SJCRH30 (cell line): ENCODE results near the gene PLGRKT. TPM values are rescaled to one million over a fixed set of nuclear protein-coding genes. Genes with fewer than 3 reads are reported as not detected.
"Not testable (repeated sequence)": the region's sequence is repeated elsewhere in the genome, so short reads cannot be mapped to it uniquely, and the experiment has no call there.

ENCODE experiments used
- DNase-seq, 2 experiments: peaks; one replicate each; pipeline ENCODE4 v3.0.0-alpha.2; 2015 to 2020
- H3K27ac ChIP-seq: fragments of 250-450 bp; sonication (Bioruptor Pico); 2 replicates; pipeline ENCODE4 v1.5.1; 2020; ENCODE audit warnings: mild to moderate bottlenecking, moderate library complexity
- H3K27me3 ChIP-seq: fragments of 250-450 bp; sonication (Bioruptor Pico); 2 replicates; pipeline ENCODE4 v1.5.1; 2020; ENCODE audit warnings: mild to moderate bottlenecking, moderate library complexity
- H3K36me3 ChIP-seq: fragments of 250-450 bp; sonication (Bioruptor Pico); 2 replicates; pipeline ENCODE4 v1.5.1; 2020; ENCODE audit warnings: mild to moderate bottlenecking, moderate library complexity
- H3K4me1 ChIP-seq: fragments of 250-450 bp; sonication (Bioruptor Pico); 2 replicates; pipeline ENCODE4 v1.5.1; 2020; ENCODE audit warnings: mild to moderate bottlenecking, moderate library complexity
- H3K4me3 ChIP-seq: fragments of 250-450 bp; sonication (Bioruptor Pico); 2 replicates; pipeline ENCODE4 v1.5.1; 2020; ENCODE audit warnings: mild to moderate bottlenecking, moderate library complexity
- H3K9me3 ChIP-seq: fragments of 250-450 bp; sonication (Bioruptor Pico); replicated peaks from 2 replicates; pipeline ENCODE4 v1.5.1; 2020; ENCODE audit warnings: mild to moderate bottlenecking, moderate library complexity
- total RNA-seq: library from RNA; depleted of rRNA; stranded (reverse); fragments of >200 nt; shearing (Covaris generic); gene quantifications from 2 replicates; pipeline ENCODE4 v1.2.3, GENCODE V29; 2014; rRNA removed

The PLGRKT gene
- total RNA-seq, 1 experiment from 2014 or later = 9.8 TPM

GRCh38 chr9:5352637-5353248 lies 85.0 kb downstream of the PLGRKT start:
- Histone ChIP-seq H3K36me3 (no peaks in the 10 kb centered on the region), H3K4me1 (peaks cover 5% of the 10 kb centered on the region), H3K27ac (no peak overlapping the region), H3K4me3 (no peak overlapping the region), H3K27me3 (no peaks in the 10 kb centered on the region), H3K9me3 (no peaks in the 10 kb centered on the region; the same call in 1 of the 2 replicates)
- DNase-seq = no peak

- H3K4me3 ChIP-seq, H3K9me3 ChIP-seq, H3K4me1 ChIP-seq, DNase-seq, H3K36me3 ChIP-seq, H3K27me3 ChIP-seq, H3K27ac ChIP-seq: not testable (repeated sequence)
Observed at GRCh38 chr9:5338992-5339981, 98.4 kb downstream of the PLGRKT start, which contains the start of gene RLN1. Gene RLN1, minus strand, starts transcription at chr9:5339876. Its CDS starts 130 bp downstream, at chr9:5339746.

GRCh38 chr9:5336688-5337087 lies 101.0 kb downstream of the PLGRKT start:
- no peaks in the 10 kb centered on the region for H3K9me3 ChIP-seq
- no peak overlapping the region for H3K4me3 ChIP-seq
- no peak for DNase-seq
- no peaks in the 10 kb centered on the region for H3K27me3 ChIP-seq
- no peaks in the 10 kb centered on the region for H3K4me1 ChIP-seq
- no peaks in the 10 kb centered on the region for H3K36me3 ChIP-seq
- no peak overlapping the region for H3K27ac ChIP-seq

DNA sequence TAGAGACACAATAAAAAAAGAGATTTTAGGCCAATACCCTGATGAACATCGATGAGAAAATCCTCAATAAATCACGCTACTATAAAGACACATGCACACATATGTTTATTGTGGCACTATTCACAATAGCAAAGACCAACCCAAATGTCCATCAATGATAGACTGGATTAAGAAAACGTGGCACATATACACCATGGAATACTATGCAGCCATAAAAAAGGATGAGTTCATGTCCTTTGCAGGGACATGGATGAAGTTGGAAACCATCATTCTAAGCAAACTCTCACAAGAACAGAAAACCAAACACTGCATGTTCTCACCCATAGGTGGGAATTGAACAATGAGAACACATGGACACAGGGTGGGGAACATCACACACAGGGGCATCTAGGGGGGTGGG lies 106.4 kb downstream of the PLGRKT start:
- DNase-seq, H3K27ac ChIP-seq, H3K4me3 ChIP-seq, H3K36me3 ChIP-seq, H3K27me3 ChIP-seq, H3K4me1 ChIP-seq, H3K9me3 ChIP-seq: not testable (repeated sequence)

- no peaks in the 10 kb centered on the region for H3K9me3 ChIP-seq
- no peak overlapping the region for H3K4me3 ChIP-seq
- H3K27ac ChIP-seq = no peak overlapping the region
- H3K27me3 ChIP-seq = no peaks in the 10 kb centered on the region
- no peaks in the 10 kb centered on the region for H3K4me1 ChIP-seq
- H3K36me3 ChIP-seq = no peaks in the 10 kb centered on the region
- no peak for DNase-seq
Observed at GRCh38 chr9:5326893-5327548, 110.7 kb downstream of the PLGRKT start.

DNA sequence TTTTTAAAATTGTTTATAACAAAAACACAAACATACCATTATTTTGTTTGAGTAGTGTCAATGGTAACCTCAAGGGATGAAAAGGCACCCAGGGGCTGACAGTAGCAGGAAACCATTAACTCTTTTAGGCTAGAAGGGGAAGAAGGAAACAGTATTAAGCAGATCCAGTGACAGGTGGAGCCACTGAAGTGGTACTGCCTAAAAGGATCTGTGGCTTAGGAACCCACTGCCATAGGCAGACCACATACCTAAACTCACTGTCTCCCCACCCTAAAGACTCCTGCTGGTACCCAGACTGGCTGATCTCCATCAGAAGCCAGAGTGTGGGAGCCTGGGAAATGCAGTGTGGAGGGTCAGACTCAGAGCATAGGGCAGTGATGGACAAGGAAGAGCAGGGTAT lies 111.5 kb downstream of the PLGRKT start:
- H3K27me3 ChIP-seq = no peaks in the 10 kb centered on the region
- no peaks in the 10 kb centered on the region for H3K36me3 ChIP-seq
- H3K4me1 ChIP-seq = no peaks in the 10 kb centered on the region
- no peak for DNase-seq
- H3K4me3 ChIP-seq = no peak overlapping the region
- no peak overlapping the region for H3K27ac ChIP-seq
- no peaks in the 10 kb centered on the region for H3K9me3 ChIP-seq

- H3K4me3 ChIP-seq, H3K27me3 ChIP-seq, H3K36me3 ChIP-seq, H3K4me1 ChIP-seq, H3K27ac ChIP-seq, H3K9me3 ChIP-seq, DNase-seq: not testable (repeated sequence)
Observed at GRCh38 chr9:5321601-5322000, 116.1 kb downstream of the PLGRKT start.

DNA sequence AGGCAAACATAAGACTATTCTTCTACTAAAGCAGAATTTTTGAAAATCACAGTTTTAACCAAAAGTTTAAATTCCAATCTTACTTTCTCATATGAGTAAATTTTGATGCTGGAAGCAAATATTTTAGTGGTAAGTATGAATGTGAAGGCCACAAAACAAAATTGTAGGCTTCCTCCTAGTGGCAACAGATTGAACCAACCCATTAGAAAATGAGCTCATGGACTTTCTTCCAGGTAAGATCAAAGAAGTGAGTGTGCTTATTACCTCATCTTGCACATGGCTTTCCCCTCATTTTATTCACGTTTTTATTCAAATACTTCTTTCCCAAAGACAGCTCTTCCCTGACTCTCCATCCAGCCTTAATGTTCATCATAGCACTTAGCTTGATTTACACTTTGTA lies 116.7 kb downstream of the PLGRKT start:
- no peaks in the 10 kb centered on the region for H3K9me3 ChIP-seq
- H3K27ac ChIP-seq = no peak overlapping the region
- H3K27me3 ChIP-seq = no peaks in the 10 kb centered on the region
- no peak for DNase-seq
- no peak overlapping the region for H3K4me3 ChIP-seq
- no peaks in the 10 kb centered on the region for H3K36me3 ChIP-seq
- no peaks in the 10 kb centered on the region for H3K4me1 ChIP-seq

DNA sequence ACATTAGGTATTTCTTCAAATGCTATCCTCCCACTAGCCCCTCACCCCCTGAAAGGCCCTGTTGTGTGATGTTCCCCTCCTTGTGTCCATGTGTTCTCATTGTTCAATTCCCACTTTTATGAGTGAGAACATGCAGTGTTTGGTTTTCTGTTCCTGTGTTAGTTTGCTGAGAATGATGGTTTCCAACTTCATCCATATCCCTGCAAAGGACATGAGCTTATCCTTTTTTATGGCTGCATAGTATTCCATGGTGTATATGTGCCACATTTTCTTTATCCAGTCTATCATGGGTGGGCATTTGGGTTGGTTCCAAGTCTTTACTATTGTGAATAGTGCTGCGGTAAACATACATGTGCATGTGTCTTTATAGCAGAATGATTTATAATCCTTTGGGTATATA lies 121.3 kb downstream of the PLGRKT start:
- H3K36me3 ChIP-seq, H3K4me1 ChIP-seq, H3K4me3 ChIP-seq, DNase-seq, H3K9me3 ChIP-seq, H3K27me3 ChIP-seq, H3K27ac ChIP-seq: not testable (repeated sequence)

DNA sequence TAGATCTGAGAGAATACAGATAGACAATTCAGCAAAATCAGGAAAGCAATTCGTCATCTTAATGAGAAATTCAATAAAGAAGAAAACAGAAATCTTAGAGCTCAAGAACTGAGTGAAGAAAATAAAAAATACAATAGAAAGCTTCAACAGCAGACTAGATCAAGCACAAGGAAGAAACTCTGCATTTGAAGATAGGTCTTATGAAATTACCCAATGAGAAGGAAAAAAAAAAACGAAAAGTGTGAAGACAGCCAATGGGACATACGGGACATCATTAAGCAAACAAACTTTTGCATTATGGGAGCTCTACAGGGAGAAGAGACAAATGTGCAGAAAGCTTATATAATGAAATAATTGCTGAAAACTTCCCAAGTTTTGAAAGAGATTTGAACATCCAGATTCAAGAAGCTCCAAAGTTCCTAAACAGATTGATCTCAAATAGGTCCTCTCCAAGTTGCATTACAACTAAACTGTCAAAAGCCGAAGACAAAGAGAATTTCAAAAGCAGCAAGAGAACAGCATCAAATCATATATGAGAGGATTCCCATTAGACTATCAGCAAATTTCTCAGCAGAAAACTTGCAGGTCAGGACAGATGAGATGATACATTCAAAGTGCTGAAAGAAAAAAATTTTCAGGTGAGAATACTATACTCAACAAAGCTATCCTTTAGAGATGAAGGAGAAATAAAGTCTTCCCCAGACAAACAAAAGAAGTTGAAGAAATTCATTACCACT lies 122.4 kb downstream of the PLGRKT start:
- Histone ChIP-seq H3K4me3 (no peak overlapping the region), H3K4me1 (no peaks in the 10 kb centered on the region), H3K36me3 (no peaks in the 10 kb centered on the region), H3K27ac (no peak overlapping the region), H3K27me3 (no peaks in the 10 kb centered on the region), H3K9me3 (no peaks in the 10 kb centered on the region)
- DNase-seq = no peak

DNA sequence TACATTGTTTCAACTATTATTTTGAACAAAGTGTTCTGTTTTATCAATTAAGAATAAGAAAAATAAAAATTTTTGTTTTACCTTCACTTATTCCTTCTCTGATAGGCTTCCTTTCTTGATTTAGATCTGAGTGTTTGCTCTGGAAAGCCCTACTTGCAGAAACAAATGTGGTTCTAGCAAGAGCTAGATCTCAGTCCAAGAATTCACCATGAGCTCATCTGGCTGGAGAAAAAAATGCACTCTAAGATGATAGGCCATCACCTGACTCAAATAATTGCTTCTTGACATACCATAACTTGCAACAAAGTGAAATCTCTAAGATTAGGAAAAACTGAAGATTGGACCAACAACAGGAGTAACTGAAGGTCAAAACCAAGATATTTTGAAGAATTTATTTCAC lies 126.9 kb downstream of the PLGRKT start:
- no peaks in the 10 kb centered on the region for H3K36me3 ChIP-seq
- H3K27me3 ChIP-seq = no peaks in the 10 kb centered on the region
- no peak overlapping the region for H3K27ac ChIP-seq
- H3K4me3 ChIP-seq = no peak overlapping the region
- no peak for DNase-seq
- H3K4me1 ChIP-seq = no peaks in the 10 kb centered on the region
- H3K9me3 ChIP-seq = no peaks in the 10 kb centered on the region

Other genes starting within 250 kb of the PLGRKT start
- gene INSL4, start 206.5 kb downstream of the PLGRKT start, total RNA-seq = not detected in 2 replicates
- not detected in 2 replicates for gene RLN2, start 133.2 kb downstream of the PLGRKT start, total RNA-seq
- not detected in 2 replicates for gene RLN1, start 98.0 kb downstream of the PLGRKT start, total RNA-seq
- 0.49 and 1.8 TPM in 2 replicates for gene CD274, start 12.6 kb upstream of the PLGRKT start, total RNA-seq
- 0.59 and 0.73 TPM in 2 replicates for gene PDCD1LG2, start 72.6 kb upstream of the PLGRKT start, total RNA-seq
- gene RIC1, start 191.2 kb upstream of the PLGRKT start, total RNA-seq = 26.6 and 30.9 TPM in 2 replicates